ENCODE results near the gene PRKG1. TPM values are rescaled to one million over a fixed set of nuclear protein-coding genes. Genes with fewer than 3 reads are reported as not detected.

PRKG1 gene
- polyA plus RNA-seq, 3 donors, result not detected

DNA sequence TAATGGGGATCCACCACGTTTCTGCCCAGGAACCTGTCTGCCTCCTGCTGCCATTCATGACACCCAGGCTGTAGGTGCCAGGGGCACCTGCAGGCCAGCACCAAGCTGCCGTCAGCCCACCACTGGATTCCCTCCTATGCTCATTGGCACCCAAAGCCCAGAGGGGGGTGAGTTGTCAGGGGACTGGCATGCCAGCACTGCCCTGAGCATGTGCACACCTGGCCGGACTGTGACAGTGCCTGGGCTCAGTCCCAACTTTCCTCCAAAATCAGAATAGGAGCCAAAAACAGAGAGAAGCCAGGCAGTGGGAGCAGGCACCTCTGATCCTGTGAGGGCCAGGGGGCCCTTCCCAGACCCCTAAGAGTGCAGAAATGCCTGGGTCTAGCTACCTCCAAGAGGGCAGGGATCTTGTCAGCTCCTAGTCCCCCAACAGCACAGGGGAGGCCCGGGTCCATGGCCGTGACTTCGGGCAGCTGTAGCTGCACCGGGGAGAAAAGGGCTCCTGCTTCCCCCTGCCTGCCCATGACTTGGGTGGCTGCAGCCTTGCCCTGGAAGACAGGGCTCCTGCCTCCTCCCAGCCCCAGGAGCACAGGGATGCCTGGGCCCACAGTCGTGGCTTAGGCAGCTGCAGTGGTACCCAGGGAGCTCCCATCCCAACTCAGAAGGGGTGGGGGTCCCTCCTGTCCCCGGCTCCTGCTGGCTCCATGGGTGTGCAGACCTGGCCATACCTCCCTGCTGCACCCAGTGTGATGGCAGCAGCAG, 990.0 kb downstream of the PRKG1 start:
- H3K4me1 Mint-ChIP-seq, result no peaks in the 10 kb centered on the region
- H3K9ac ChIP-seq (ENCODE audit: insufficient read depth, low read length, poor library complexity, severe bottlenecking), result no peak overlapping the region
- H3K4me3 Mint-ChIP-seq, result no peak overlapping the region
- peaks cover 0 to 4% (median 2%) of the 10 kb centered on the region in 7 donors for H3K9me3 Mint-ChIP-seq
- no peaks in the 10 kb centered on the region for H4K20me1 ChIP-seq (ENCODE audit: insufficient read depth, low read length)
- intact Hi-C loops (cut with micrococcal nuclease), result no loop called here
- no peak overlapping the region for H3K27ac ChIP-seq (ENCODE audit: low read depth in 1 of 2, low read length in 2 of 2)
- WGBS (ENCODE audit: insufficient coverage), result 84% methylated on average over 7 of the region's 9 CpGs
- TF ChIP-seq, protein P1, sequence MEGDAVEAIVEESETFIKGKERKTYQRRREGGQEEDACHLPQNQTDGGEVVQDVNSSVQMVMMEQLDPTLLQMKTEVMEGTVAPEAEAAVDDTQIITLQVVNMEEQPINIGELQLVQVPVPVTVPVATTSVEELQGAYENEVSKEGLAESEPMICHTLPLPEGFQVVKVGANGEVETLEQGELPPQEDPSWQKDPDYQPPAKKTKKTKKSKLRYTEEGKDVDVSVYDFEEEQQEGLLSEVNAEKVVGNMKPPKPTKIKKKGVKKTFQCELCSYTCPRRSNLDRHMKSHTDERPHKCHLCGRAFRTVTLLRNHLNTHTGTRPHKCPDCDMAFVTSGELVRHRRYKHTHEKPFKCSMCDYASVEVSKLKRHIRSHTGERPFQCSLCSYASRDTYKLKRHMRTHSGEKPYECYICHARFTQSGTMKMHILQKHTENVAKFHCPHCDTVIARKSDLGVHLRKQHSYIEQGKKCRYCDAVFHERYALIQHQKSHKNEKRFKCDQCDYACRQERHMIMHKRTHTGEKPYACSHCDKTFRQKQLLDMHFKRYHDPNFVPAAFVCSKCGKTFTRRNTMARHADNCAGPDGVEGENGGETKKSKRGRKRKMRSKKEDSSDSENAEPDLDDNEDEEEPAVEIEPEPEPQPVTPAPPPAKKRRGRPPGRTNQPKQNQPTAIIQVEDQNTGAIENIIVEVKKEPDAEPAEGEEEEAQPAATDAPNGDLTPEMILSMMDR (IDR thresholded peaks at IDR 0.05), result no peak
- H3K4me2 ChIP-seq (replicated peaks; ENCODE audit: extremely low read depth, low read length, poor library complexity, severe bottlenecking), result no peak overlapping the region
- no peaks in the 10 kb centered on the region for H3K27me3 ChIP-seq (ENCODE audit: control insufficient read depth in 2 of 2, insufficient read depth in 2 of 2, low read length in 2 of 2)
- no peaks in the 10 kb centered on the region for H3K36me3 Mint-ChIP-seq
- H3K9me3 ChIP-seq (replicated peaks in 1 of 2; ENCODE audit: control insufficient read depth in 1 of 2, insufficient read depth in 1 of 2, low read length in 2 of 2), result peaks cover 0 to 17% of the 10 kb centered on the region in 2 donors
- no peaks in the 10 kb centered on the region for H3K4me1 ChIP-seq (ENCODE audit: control insufficient read depth in 1 of 2, insufficient read depth in 2 of 2, low read length in 2 of 2)
- no peaks in the 10 kb centered on the region for H3K36me3 ChIP-seq (replicated peaks in 1 of 2; ENCODE audit: control insufficient read depth in 1 of 2, insufficient read depth in 2 of 2, low read length in 2 of 2)
- H3K4me3 ChIP-seq (replicated peaks in 1 of 3; ENCODE audit: low read depth in 2 of 3, low read length in 3 of 3), result no peak overlapping the region
- no peak for DNase-seq
- no peak overlapping the region for H3K27ac Mint-ChIP-seq
- no peaks in the 10 kb centered on the region for H3K27me3 Mint-ChIP-seq (ENCODE audit: low read depth in 3 of 3)
- H2AFZ ChIP-seq (ENCODE audit: insufficient read depth, low read depth, low read length, poor library complexity, severe bottlenecking), result no peak overlapping the region
- H3K79me2 ChIP-seq (ENCODE audit: insufficient read depth, low read length), result no peaks in the 10 kb centered on the region

DNA sequence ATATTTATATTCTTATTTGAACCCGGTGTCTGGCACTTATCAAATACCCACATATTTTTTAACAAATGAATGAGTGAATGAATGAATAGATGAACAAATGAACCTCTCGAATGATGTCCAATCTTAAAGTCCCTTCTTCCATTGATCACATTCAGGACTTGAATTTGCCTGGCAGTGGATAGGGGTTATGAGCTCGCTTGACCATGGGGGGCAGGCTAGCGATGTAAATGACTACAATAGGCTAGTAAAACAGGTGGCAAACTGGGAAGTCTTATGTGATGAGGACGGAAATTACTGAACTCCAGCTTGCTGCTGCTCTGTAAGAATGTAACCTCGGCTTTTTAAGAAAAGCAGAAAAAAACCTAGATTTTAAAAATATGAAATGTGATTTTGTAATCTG, 992.1 kb downstream of the PRKG1 start:
- Histone ChIP-seq H3K36me3 (replicated peaks in 1 of 2; ENCODE audit: control insufficient read depth in 1 of 2, insufficient read depth in 2 of 2, low read length in 2 of 2) (no peaks in the 10 kb centered on the region), H3K9me3 (replicated peaks in 1 of 2; ENCODE audit: control insufficient read depth in 1 of 2, insufficient read depth in 1 of 2, low read length in 2 of 2) (peaks cover 0 to 17% of the 10 kb centered on the region in 2 donors), H3K4me2 (replicated peaks; ENCODE audit: extremely low read depth, low read length, poor library complexity, severe bottlenecking) (no peak overlapping the region), H3K4me1 (ENCODE audit: control insufficient read depth in 1 of 2, insufficient read depth in 2 of 2, low read length in 2 of 2) (no peaks in the 10 kb centered on the region), H4K20me1 (ENCODE audit: insufficient read depth, low read length) (no peaks in the 10 kb centered on the region), H3K27me3 (ENCODE audit: control insufficient read depth in 2 of 2, insufficient read depth in 2 of 2, low read length in 2 of 2) (no peaks in the 10 kb centered on the region), H3K4me3 (replicated peaks in 1 of 3; ENCODE audit: low read depth in 2 of 3, low read length in 3 of 3) (no peak overlapping the region), H2AFZ (ENCODE audit: insufficient read depth, low read depth, low read length, poor library complexity, severe bottlenecking) (no peak overlapping the region), H3K79me2 (ENCODE audit: insufficient read depth, low read length) (no peaks in the 10 kb centered on the region), H3K9ac (ENCODE audit: insufficient read depth, low read length, poor library complexity, severe bottlenecking) (no peak overlapping the region), H3K27ac (ENCODE audit: low read depth in 1 of 2, low read length in 2 of 2) (no peak overlapping the region)
- 94% methylated on average over 2 of the region's 6 CpGs for WGBS (ENCODE audit: insufficient coverage)
- H3K4me3 Mint-ChIP-seq, result no peak overlapping the region
- H3K27ac Mint-ChIP-seq, result no peak overlapping the region
- no peaks in the 10 kb centered on the region for H3K27me3 Mint-ChIP-seq (ENCODE audit: low read depth in 3 of 3)
- TF ChIP-seq, protein P1 (IDR thresholded peaks at IDR 0.05), result no peak
- DNase-seq, result no peak
- H3K4me1 Mint-ChIP-seq, result no peaks in the 10 kb centered on the region
- no peaks in the 10 kb centered on the region for H3K36me3 Mint-ChIP-seq
- intact Hi-C loops (cut with micrococcal nuclease), result no loop called here
- H3K9me3 Mint-ChIP-seq, result peaks cover 0 to 4% (median 2%) of the 10 kb centered on the region in 7 donors
